CD14-positive monocyte (primary cell): Measurements from ENCODE around the gene FAM72A. TPM values are rescaled to one million over a fixed set of nuclear protein-coding genes. Genes with fewer than 3 reads are reported as not detected.
A peak's percentile ranks its signal among the peaks of the same experiment; 100 is the strongest.
"Not testable (repeated sequence)": the region's sequence is repeated elsewhere in the genome, so short reads cannot be mapped to it uniquely, and the experiment has no call there.

ENCODE experiments used
- DNase-seq, 3 donors: peaks; one replicate each; pipeline ENCODE4 v3.0.0-alpha.2; 2011 to 2022
- H2AFZ ChIP-seq: 2 replicates; pipeline ENCODE4 v1.6.0; 2012; ENCODE audit warnings: mild to moderate bottlenecking, low read depth, low read length, inconsistent platforms; ENCODE audit not compliant: insufficient read depth, poor library complexity, severe bottlenecking
- H3K27ac ChIP-seq, 2 donors: 1 replicate in 1 of 2; 2 replicates in 1 of 2; pipeline ENCODE4 v1.5.1; 2012 to 2013; ENCODE audit warnings: low read length in 2 of 2, control low read depth in 1 of 2, inconsistent platforms in 1 of 2, low read depth in 1 of 2, mild to moderate bottlenecking in 1 of 2
- H3K27me3 ChIP-seq, 2 donors: one replicate each; pipeline versions ENCODE4 v1.6.0 to v1.6.1; 2011 to 2013; ENCODE audit warnings: low read length in 2 of 2; ENCODE audit not compliant: control insufficient read depth in 2 of 2, insufficient read depth in 2 of 2
- H3K36me3 ChIP-seq, 2 donors: replicated peaks in 1 of 2; 1 replicate in 1 of 2; 2 replicates in 1 of 2; pipeline versions ENCODE4 v1.5.1 to v1.6.1; 2012 to 2013; ENCODE audit warnings: low read length in 2 of 2, control low read depth in 1 of 2, inconsistent platforms in 1 of 2, mild to moderate bottlenecking in 1 of 2; ENCODE audit not compliant: insufficient read depth in 2 of 2, control insufficient read depth in 1 of 2
- H3K4me1 ChIP-seq, 2 donors: 1 replicate in 1 of 2; 2 replicates in 1 of 2; pipeline versions ENCODE4 v1.5.1 to v1.6.1; 2012 to 2013; ENCODE audit warnings: low read length in 2 of 2, control low read depth in 1 of 2, inconsistent platforms in 1 of 2, mild to moderate bottlenecking in 1 of 2, moderate library complexity in 1 of 2; ENCODE audit not compliant: insufficient read depth in 2 of 2, control insufficient read depth in 1 of 2
- H3K4me2 ChIP-seq: replicated peaks from 2 replicates; pipeline ENCODE3; 2012; ENCODE audit warnings: low read length, moderate library complexity, mild to moderate bottlenecking; ENCODE audit not compliant: poor library complexity, severe bottlenecking; ENCODE audit errors: extremely low read depth
- H3K4me3 ChIP-seq, 3 experiments: fragments of 200-600 bp in 1 of 3; sonication (generic) in 1 of 3; replicated peaks in 1 of 3; 1 replicate in 2 of 3; 2 replicates in 1 of 3; pipeline ENCODE4 v1.5.1; 2011 to 2013; ENCODE audit warnings: low read length in 3 of 3, mild to moderate bottlenecking in 3 of 3, control low read depth in 2 of 3, low read depth in 2 of 3, inconsistent platforms in 1 of 3, moderate library complexity in 1 of 3
- H3K79me2 ChIP-seq: 2 replicates; pipeline ENCODE4 v1.6.0; 2012; ENCODE audit warnings: mild to moderate bottlenecking, control low read depth, inconsistent platforms, low read length, moderate library complexity; ENCODE audit not compliant: insufficient read depth
- H3K9ac ChIP-seq: 2 replicates; pipeline ENCODE4 v1.6.0; 2017; ENCODE audit warnings: low read length, mild to moderate bottlenecking; ENCODE audit not compliant: insufficient read depth, poor library complexity, severe bottlenecking
- H3K9me3 ChIP-seq, 2 donors: replicated peaks in 1 of 2; 1 replicate in 1 of 2; 2 replicates in 1 of 2; pipeline versions ENCODE4 v1.5.1 to v1.6.1; 2012 to 2013; ENCODE audit warnings: low read length in 2 of 2, control low read depth in 1 of 2; ENCODE audit not compliant: control insufficient read depth in 1 of 2, insufficient read depth in 1 of 2
- H4K20me1 ChIP-seq: 2 replicates; pipeline ENCODE4 v1.6.0; 2012; ENCODE audit warnings: mild to moderate bottlenecking, low read length, control low read depth, moderate library complexity; ENCODE audit not compliant: insufficient read depth
- H3K27ac Mint-ChIP-seq, 7 donors: one replicate each; pipeline ENCODE4 v1.8.0; 2020; ENCODE audit warnings: mild to moderate bottlenecking in 7 of 7, mixed read lengths in 7 of 7, moderate library complexity in 6 of 7, inconsistent platforms in 2 of 7
- H3K27me3 Mint-ChIP-seq, 3 donors: one replicate each; pipeline ENCODE4 v1.8.0; 2021 to 2022; ENCODE audit warnings: low read depth in 3 of 3, mild to moderate bottlenecking in 3 of 3, mixed read lengths in 3 of 3, moderate library complexity in 3 of 3, inconsistent platforms in 1 of 3
- H3K36me3 Mint-ChIP-seq, 2 donors: one replicate each; pipeline ENCODE4 v1.8.0; 2020; ENCODE audit warnings: mixed read lengths in 2 of 2, inconsistent platforms in 1 of 2, mild to moderate bottlenecking in 1 of 2
- H3K4me1 Mint-ChIP-seq: one replicate; pipeline ENCODE4 v1.8.0; 2020; ENCODE audit warnings: mild to moderate bottlenecking, mixed read lengths
- H3K4me3 Mint-ChIP-seq, 2 donors: one replicate each; pipeline ENCODE4 v1.8.0; 2020; ENCODE audit warnings: mild to moderate bottlenecking in 2 of 2, mixed read lengths in 2 of 2, moderate library complexity in 1 of 2
- H3K9me3 Mint-ChIP-seq, 7 donors: one replicate each; pipeline ENCODE4 v1.8.0; 2020 to 2022; ENCODE audit warnings: mixed read lengths in 7 of 7, mild to moderate bottlenecking in 6 of 7, moderate library complexity in 6 of 7, inconsistent platforms in 2 of 7
- WGBS: methylation state at CpG from one replicate; pipeline ENCODE4 v1.1.5; 2013; ENCODE audit warnings: missing lambda C conversion rate; ENCODE audit not compliant: insufficient coverage; 5-methylcytosine and 5-hydroxymethylcytosine counted together
- intact Hi-C, 2 donors: fragments of 100-400 bp; cut with micrococcal nuclease; formaldehyde crosslinking; loops; one replicate each; pipeline versions ENCODE4 v1.15.0 to v1.15.1; 2023
- polyA plus RNA-seq, 3 donors: library from polyadenylated mRNA; depleted of rRNA in 1 of 3; unstranded in 2 of 3; stranded (reverse) in 1 of 3; fragments of 300-500 nt in 2 of 3; fragments of >200 nt in 1 of 3; fragmentation: Illumina TruSeq in 2 of 3; gene quantifications; 1 replicate in 2 of 3; 2 replicates in 1 of 3; pipeline ENCODE4 v1.2.3, GENCODE V29; 2012 to 2021

The FAM72A gene
- polyA plus RNA-seq, 3 donors: 3.9 to 6.3 (median 6.0) TPM

DNA sequence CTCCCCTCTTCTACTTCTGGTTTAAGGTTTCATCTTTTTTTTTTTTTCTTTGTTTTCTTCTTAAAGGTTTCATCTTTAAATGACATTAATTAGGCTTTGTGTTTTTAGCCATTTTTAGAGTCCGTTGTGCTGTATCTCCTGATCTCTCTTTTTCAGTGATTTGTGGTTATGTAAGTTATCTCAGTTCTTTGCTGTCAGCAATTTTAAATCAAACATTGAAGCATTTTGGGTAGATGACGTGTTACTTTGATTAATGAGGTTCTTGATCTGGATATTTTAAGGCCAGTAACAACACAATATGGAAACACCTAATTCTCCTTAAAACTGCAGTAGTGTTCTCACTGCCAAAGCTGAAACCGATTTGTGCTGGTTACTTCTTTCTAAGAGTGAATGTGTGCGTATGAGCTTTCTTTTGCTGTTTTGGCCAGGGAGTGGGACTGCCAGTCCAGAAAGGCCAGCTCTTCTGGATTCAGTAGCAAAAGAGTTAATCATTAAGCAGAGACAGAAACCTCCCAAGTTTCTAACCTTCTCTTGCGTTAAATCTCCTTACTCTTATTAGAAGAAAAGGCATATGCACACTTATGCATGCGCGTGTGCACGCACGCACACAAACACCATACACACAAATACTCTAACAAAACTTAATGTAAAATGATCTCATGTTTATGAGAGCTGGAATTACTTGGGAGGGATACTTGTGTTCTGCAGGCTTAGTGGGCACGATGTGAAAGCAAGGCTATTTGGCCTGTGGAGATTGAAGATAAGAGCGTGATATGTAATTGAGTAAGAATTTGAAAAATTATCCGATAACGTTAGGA lies 17.1 kb upstream of the FAM72A start:
- H3K9me3 Mint-ChIP-seq, intact Hi-C loops, H3K9me3 ChIP-seq, H3K27me3 ChIP-seq, H3K9ac ChIP-seq, H3K4me3 Mint-ChIP-seq, H4K20me1 ChIP-seq, H3K4me2 ChIP-seq, H2AFZ ChIP-seq, DNase-seq, H3K36me3 Mint-ChIP-seq, H3K36me3 ChIP-seq, H3K27me3 Mint-ChIP-seq, H3K4me3 ChIP-seq: not testable (repeated sequence)
- H3K27ac ChIP-seq: peak overlapping the region in 1 of 2 donors; percentile 56
- Mint-ChIP-seq H3K27ac (peak overlapping the region in 6 of 7 donors; percentile 68 to 86 (median 78)), H3K4me1 (peaks cover 14% of the 10 kb centered on the region)
- peaks cover 9 to 11% of the 10 kb centered on the region in 2 donors for H3K4me1 ChIP-seq
- H3K79me2 ChIP-seq: peaks cover 12% of the 10 kb centered on the region
- no CpG with 5 or more reads among the region's 13 CpGs for WGBS

GRCh38 chr1:206218765-206219164 lies 16.1 kb upstream of the FAM72A start:
- WGBS: no CpG with 5 or more reads among the region's 2 CpGs
- intact Hi-C loops: not testable (repeated sequence)
- peaks cover 12% of the 10 kb centered on the region for H3K4me1 Mint-ChIP-seq

GRCh38 chr1:206218285-206218684 lies 15.6 kb upstream of the FAM72A start:
- H2AFZ ChIP-seq, H3K27me3 Mint-ChIP-seq, H3K9me3 Mint-ChIP-seq, H3K9ac ChIP-seq, H3K27me3 ChIP-seq, DNase-seq, H4K20me1 ChIP-seq, H3K36me3 ChIP-seq, H3K27ac Mint-ChIP-seq, H3K4me3 Mint-ChIP-seq, H3K36me3 Mint-ChIP-seq, H3K27ac ChIP-seq, H3K79me2 ChIP-seq, intact Hi-C loops, H3K4me3 ChIP-seq, H3K4me2 ChIP-seq, H3K9me3 ChIP-seq: not testable (repeated sequence)
- WGBS: no CpG with 5 or more reads among the region's 3 CpGs
- peaks cover 12% of the 10 kb centered on the region for H3K4me1 Mint-ChIP-seq
- peaks cover 9 to 11% of the 10 kb centered on the region in 2 donors for H3K4me1 ChIP-seq

More at GRCh38 chr1:206218765-206219164, 16.1 kb upstream of the FAM72A start:
- not testable (repeated sequence) for H3K27me3 ChIP-seq, H3K36me3 ChIP-seq, H3K27me3 Mint-ChIP-seq, H3K27ac ChIP-seq, H3K9me3 ChIP-seq, H3K4me3 ChIP-seq, H3K36me3 Mint-ChIP-seq, H3K9me3 Mint-ChIP-seq, H3K79me2 ChIP-seq, H3K4me3 Mint-ChIP-seq, H3K4me2 ChIP-seq, H2AFZ ChIP-seq, H4K20me1 ChIP-seq, H3K9ac ChIP-seq, H3K27ac Mint-ChIP-seq, DNase-seq
- H3K4me1 ChIP-seq: peaks cover 9 to 11% of the 10 kb centered on the region in 2 donors

DNA sequence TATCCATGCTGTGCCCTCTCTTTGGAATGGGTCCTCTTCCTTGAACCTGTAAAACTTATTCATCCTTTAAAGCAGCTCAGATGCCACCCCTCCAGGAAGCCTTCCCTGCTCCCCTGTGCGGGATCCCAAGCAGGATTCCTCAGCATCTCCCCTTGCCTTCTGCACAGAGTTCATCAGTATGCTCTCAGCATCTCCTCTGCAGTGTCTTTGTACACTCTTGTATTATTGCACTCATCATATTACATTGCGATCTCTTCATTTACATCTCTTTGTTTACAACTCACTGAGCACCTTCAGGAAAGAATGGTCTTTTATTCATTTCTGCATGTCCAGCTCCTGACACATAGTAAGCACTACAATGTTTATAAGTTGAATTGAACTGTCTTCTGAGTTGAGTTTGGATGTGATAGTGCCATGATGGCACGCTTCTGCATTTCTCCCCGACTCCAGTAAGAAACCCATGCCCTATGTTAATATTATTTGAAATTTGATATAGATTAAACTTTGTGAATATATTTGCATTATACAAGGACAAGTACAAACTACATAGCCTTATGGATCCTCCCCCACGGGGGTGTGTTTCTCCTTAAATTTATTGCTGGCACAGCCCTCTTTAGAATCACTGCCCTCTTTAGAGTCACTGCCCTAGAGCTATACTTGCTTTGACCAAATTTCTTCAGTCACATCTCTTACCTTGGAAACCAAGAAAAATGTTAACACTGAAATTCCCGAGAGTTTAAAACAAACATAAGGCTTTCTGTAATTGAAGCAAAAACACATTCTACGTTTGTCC lies 13.2 kb upstream of the FAM72A start:
- H3K36me3 Mint-ChIP-seq, H3K27me3 Mint-ChIP-seq, H3K9ac ChIP-seq, DNase-seq, H3K4me1 ChIP-seq, H3K27ac ChIP-seq, H3K4me2 ChIP-seq, H3K9me3 Mint-ChIP-seq, H3K36me3 ChIP-seq, H2AFZ ChIP-seq, H4K20me1 ChIP-seq, H3K27me3 ChIP-seq, H3K9me3 ChIP-seq, H3K4me3 Mint-ChIP-seq, H3K4me3 ChIP-seq, intact Hi-C loops, H3K79me2 ChIP-seq: not testable (repeated sequence)
- Mint-ChIP-seq H3K4me1 (peaks cover 11% of the 10 kb centered on the region), H3K27ac (peak overlapping the region in 4 of 7 donors; percentile 45 to 78 (median 70))
- WGBS: no CpG with 5 or more reads among the region's 7 CpGs
